Cardiac septum (tissue), 1 donor: ENCODE results near the gene CSF3R. TPM values are rescaled to one million over a fixed set of nuclear protein-coding genes. Genes with fewer than 3 reads are reported as not detected.

ENCODE experiments used
- DNase-seq: peaks from one replicate; pipeline ENCODE4 v3.0.0-alpha.2; 2020; ENCODE audit warnings: low spot score
- intact Hi-C: fragments of 100-400 bp; cut with DNase I; formaldehyde crosslinking; loops from one replicate; pipeline ENCODE4 v1.14.0; 2022
- total RNA-seq: library from RNA; stranded (reverse); fragmentation: NEBNext Ultra II Directional; extraction: Animal tissue kit (Norgen Biotek cat#: 25700); gene quantifications from one replicate; pipeline ENCODE4 v1.2.1, GENCODE V29; 2021
- donor health status: DM: no; HTN: no; CAD: no.

The CSF3R gene
- total RNA-seq, 1 donor from 2014 or later = 11.8 TPM

GRCh38 chr1:36466370-36467026 lies 16.2 kb downstream of the CSF3R start:
- intact Hi-C loops = no loop called here
- no peak for DNase-seq

- DNase-seq = no peak
- intact Hi-C loops = no loop called here
These were observed 16.9 kb downstream of the CSF3R start for GRCh38 chr1:36465731-36466369.

- intact Hi-C loops = no loop called here
- DNase-seq = no peak
These were observed 17.9 kb downstream of the CSF3R start for GRCh38 chr1:36464605-36465393.

- DNase-seq = peak; percentile 99
- intact Hi-C loops = no loop called here
These were observed 18.7 kb downstream of the CSF3R start, which contains the start of gene MRPS15 for GRCh38 chr1:36463803-36464604. Gene MRPS15, minus strand, starts transcription at chr1:36464384. Its CDS starts 109 bp downstream, at chr1:36464275.

- no peak for DNase-seq
- intact Hi-C loops = no loop called here
These were observed 19.3 kb downstream of the CSF3R start for GRCh38 chr1:36463463-36463802.

- intact Hi-C loops = no loop called here
- DNase-seq = no peak
These were observed 23.8 kb downstream of the CSF3R start for GRCh38 chr1:36458910-36459309.

- intact Hi-C loops = no loop called here
- DNase-seq = no peak
These were observed 25.0 kb downstream of the CSF3R start for GRCh38 chr1:36457691-36458090.

- no peak for DNase-seq
- intact Hi-C loops = no loop called here
These were observed 26.3 kb downstream of the CSF3R start for GRCh38 chr1:36456391-36456928.

GRCh38 chr1:36455386-36455785 lies 27.3 kb downstream of the CSF3R start:
- no peak for DNase-seq
- intact Hi-C loops = no loop called here

- intact Hi-C loops = no loop called here
- DNase-seq = no peak
These were observed 28.9 kb downstream of the CSF3R start for GRCh38 chr1:36453600-36454388.

GRCh38 chr1:36453051-36453450 lies 29.7 kb downstream of the CSF3R start:
- intact Hi-C loops = no loop called here
- DNase-seq = no peak

GRCh38 chr1:36450919-36451305 lies 31.8 kb downstream of the CSF3R start:
- intact Hi-C loops = no loop called here

GRCh38 chr1:36450270-36450918 lies 32.3 kb downstream of the CSF3R start, which contains the start of gene OSCP1:
Gene OSCP1, minus strand, starts transcription at chr1:36450451. Its CDS starts 82 bp downstream, at chr1:36450369.
- DNase-seq = peak; percentile 97
- intact Hi-C loops = no loop called here

More at GRCh38 chr1:36450919-36451305, 31.8 kb downstream of the CSF3R start:
- DNase-seq = no peak

- DNase-seq = no peak
- intact Hi-C loops = no loop called here
These were observed 34.1 kb downstream of the CSF3R start for GRCh38 chr1:36448530-36449056.

- intact Hi-C loops = no loop called here
- DNase-seq = no peak
These were observed 35.3 kb downstream of the CSF3R start for GRCh38 chr1:36447450-36447849.

GRCh38 chr1:36446746-36447145 lies 36.0 kb downstream of the CSF3R start:
- intact Hi-C loops = no loop called here
- DNase-seq = no peak

GRCh38 chr1:36446271-36446670 lies 36.4 kb downstream of the CSF3R start:
- DNase-seq = no peak
- intact Hi-C loops = no loop called here

GRCh38 chr1:36443297-36443696 lies 39.4 kb downstream of the CSF3R start:
- intact Hi-C loops = no loop called here
- DNase-seq = no peak
